ENCODE data around the gene NCAPD2.

DNA sequence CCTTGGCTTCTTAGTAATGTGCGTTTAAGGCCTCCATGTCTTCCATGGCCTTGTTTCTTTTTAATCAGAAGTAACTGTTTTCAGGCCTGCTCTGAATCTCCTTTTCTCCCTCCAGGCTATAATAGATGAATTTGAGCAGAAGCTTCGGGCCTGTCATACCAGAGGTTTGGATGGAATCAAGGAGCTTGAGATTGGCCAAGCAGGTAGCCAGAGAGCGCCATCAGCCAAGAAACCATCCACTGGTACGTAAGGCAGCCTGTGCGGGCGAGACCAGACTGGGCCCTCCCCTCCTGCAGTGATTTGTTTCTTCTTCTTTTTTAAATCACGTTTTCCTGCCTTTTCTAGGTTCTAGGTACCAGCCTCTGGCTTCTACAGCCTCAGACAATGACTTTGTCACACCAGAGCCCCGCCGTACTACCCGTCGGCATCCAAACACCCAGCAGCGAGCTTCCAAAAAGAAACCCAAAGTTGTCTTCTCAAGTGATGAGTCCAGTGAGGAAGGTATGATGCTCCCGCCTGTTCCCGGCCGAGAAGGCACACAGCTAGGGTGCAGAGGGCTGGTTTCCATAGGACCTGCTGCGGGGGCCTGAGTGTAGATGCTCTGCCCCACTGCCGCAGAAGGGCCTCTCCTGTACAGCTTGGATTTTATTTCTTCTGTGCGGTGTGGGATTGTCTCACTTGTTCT lies 36.8 kb downstream of the NCAPD2 start:
- TF ChIP-seq ZNF274 (IDR thresholded peaks at IDR 0.05; ENCODE audit: low read depth, low read length): no peak
- no peak for TF ChIP-seq SUZ12 (IDR thresholded peaks at IDR 0.05; ENCODE audit: extremely low read depth, insufficient read depth, insufficient read length)

Data from NT2/D1 (cell line).